Esophagus muscularis mucosa (tissue), 4 donors: ENCODE data around the gene CCDC9. TPM values are rescaled to one million over a fixed set of nuclear protein-coding genes. Genes with fewer than 3 reads are reported as not detected.

Experiments
- DNase-seq: peaks from one replicate; pipeline ENCODE4 v3.0.0-alpha.2; 2017; ENCODE audit errors: extremely low spot score
- H3K27ac ChIP-seq, 4 donors: fragments of 200-600 bp; sonication (generic); replicated peaks in 1 of 4; 1 replicate in 3 of 4; 2 replicates in 1 of 4; pipeline ENCODE4 v1.5.1; 2016 to 2019; ENCODE audit warnings: mild to moderate bottlenecking in 1 of 4
- H3K27me3 ChIP-seq, 4 donors: fragments of 200-600 bp; sonication (generic); one replicate each; pipeline versions ENCODE4 v1.5.1 to v1.6.0; 2016 to 2019
- H3K36me3 ChIP-seq, 4 donors: fragments of 200-600 bp; sonication (generic); one replicate each; pipeline ENCODE4 v1.5.1; 2016 to 2019
- H3K4me1 ChIP-seq, 4 donors: fragments of 200-600 bp; sonication (generic); one replicate each; pipeline ENCODE4 v1.5.1; 2016 to 2019
- H3K4me3 ChIP-seq, 4 donors: fragments of 200-600 bp; sonication (generic); 1 replicate in 2 of 4; 2 replicates in 2 of 4; pipeline ENCODE4 v1.5.1; 2016 to 2019; ENCODE audit warnings: mild to moderate bottlenecking in 4 of 4, moderate library complexity in 1 of 4
- H3K9me3 ChIP-seq, 4 donors: fragments of 200-600 bp; sonication (generic); 1 replicate in 3 of 4; 2 replicates in 1 of 4; pipeline ENCODE4 v1.5.1; 2016 to 2019
- EP300 ChIP-seq: sonication (generic); formaldehyde crosslinking; IDR thresholded peaks from one replicate; pipeline ENCODE4 v1.6.1; 2017; ENCODE audit warnings: antibody characterized with exemption
- POLR2A ChIP-seq: fragments of 450-650 bp; IDR thresholded peaks from one replicate; pipeline ENCODE4 v1.6.1; 2017; ENCODE audit warnings: antibody characterized with exemption, moderate library complexity, mild to moderate bottlenecking, low read depth
- POLR2AphosphoS5 ChIP-seq, 2 donors: sonication (generic); formaldehyde crosslinking; IDR thresholded peaks; one replicate each; pipeline ENCODE4 v1.6.1; 2017; ENCODE audit warnings: antibody characterized with exemption in 2 of 2
- WGBS: methylation state at CpG from one replicate; pipeline ENCODE4 v1.1.5; 2018; 5-methylcytosine and 5-hydroxymethylcytosine counted together
- intact Hi-C: fragments of 100-400 bp; cut with DNase I; formaldehyde crosslinking; loops from one replicate; pipeline ENCODE4 v1.15.1; 2023
- total RNA-seq, 4 donors: library from RNA; depleted of rRNA; stranded (reverse); fragments of >200 nt; gene quantifications; one replicate each; pipeline versions ENCODE4 v1.1.0 to v1.2.1, GENCODE V29; 2016
- TF ChIP-seq, protein P1 (sequence below), 3 experiments: fragments of 200-600 bp in 2 of 3; fragments of 450-650 bp in 1 of 3; sonication (generic) in 2 of 3; IDR thresholded peaks; one replicate each; pipeline ENCODE4 v1.5.1; 2017 to 2019; ENCODE audit warnings: antibody characterized with exemption in 3 of 3, mild to moderate bottlenecking in 2 of 3, moderate library complexity in 1 of 3

Gene CCDC9
- total RNA-seq, 4 donors from 2014 or later = 22.4 to 30.6 (median 25.5) TPM

DNA sequence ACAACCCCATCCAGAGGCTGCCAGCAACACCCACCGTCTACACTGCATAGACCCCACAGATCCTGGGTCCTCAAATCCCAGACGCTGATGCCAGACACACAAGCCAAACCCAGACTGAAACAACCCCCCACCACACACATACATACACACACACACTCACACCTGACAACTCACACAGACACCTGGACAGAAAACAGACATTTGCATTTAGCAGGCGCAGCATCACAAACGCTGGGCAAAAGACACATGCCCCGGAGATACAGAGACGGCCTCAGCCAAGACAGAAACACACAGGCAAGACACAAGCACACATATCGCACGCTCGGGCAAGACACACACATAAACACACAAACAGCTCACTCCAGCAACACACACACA is 26.7 kb upstream of the CCDC9 start:
- Histone ChIP-seq H3K4me3 (peak overlapping the region; percentile 67 to 99 (median 86)), H3K9me3 (no peaks in the 10 kb centered on the region), H3K27ac (peak overlapping the region; percentile 97 to 100 (median 98)), H3K4me1 (peaks cover 37 to 73% (median 70%) of the 10 kb centered on the region in 4 donors), H3K27me3 (peaks cover 0 to 3% (median 0%) of the 10 kb centered on the region in 4 donors), H3K36me3 (peaks cover 0 to 6% (median 0%) of the 10 kb centered on the region in 4 donors)
- 20% methylated on average over 1 of the region's 9 CpGs for WGBS
- intact Hi-C loops = no loop called here
- DNase-seq = no peak
- no peak for TF ChIP-seq EP300

DNA sequence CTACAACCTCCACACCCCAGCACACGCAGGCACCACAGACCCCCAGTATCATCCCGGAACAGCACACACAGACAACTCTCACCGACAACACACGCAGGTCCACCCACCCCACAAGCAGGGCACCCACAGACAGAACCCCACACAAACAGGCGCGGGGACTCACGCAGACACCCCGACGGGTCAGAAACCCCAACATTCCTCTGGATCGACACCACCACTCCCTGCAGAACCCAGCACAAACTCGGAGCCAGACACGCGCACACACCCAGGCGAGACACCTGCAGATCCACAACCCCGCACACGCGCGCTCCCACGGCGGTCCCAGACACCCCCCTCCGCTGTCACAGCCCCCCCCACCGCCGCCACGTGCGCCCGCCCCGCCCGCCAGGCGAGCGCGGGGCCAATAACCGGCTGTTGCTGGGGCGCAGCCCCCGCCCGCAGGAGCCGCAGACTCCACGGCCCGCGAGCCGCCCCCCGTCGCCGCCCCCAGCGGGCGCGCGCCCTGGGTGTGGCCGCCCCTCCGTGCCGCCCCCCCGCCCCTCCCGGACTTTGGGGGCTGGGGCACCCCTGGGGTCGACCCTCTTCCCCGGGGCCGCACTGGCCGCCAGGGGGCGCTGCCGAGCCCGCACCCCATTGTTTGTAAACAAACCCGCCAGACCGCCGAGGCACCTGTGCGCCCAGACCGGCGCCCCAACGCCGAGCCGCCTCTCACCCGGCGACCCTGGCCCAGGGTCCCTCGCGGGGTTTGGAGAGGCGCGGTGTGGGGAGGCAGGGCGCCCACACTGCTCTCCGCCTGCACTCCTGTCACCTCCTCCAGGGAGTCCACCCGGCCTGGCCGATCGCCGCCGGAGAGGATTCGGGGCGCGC is 26.0 kb upstream of the CCDC9 start:
- H3K36me3 ChIP-seq = peaks cover 0 to under 1% (median 0%) of the 10 kb centered on the region in 4 donors
- peak overlapping the region; percentile 67 to 99 (median 86) for H3K4me3 ChIP-seq
- 0% methylated on average over 11 of the region's 84 CpGs for WGBS
- H3K27me3 ChIP-seq = peaks cover 0 to 3% (median 0%) of the 10 kb centered on the region in 4 donors
- peaks cover 36 to 69% (median 66%) of the 10 kb centered on the region in 4 donors for H3K4me1 ChIP-seq
- DNase-seq = no peak
- H3K27ac ChIP-seq = peak overlapping the region; percentile 97 to 100 (median 98)
- no peaks in the 10 kb centered on the region for H3K9me3 ChIP-seq
- TF ChIP-seq POLR2A (no peak), POLR2AphosphoS5 (IDR thresholded peaks at IDR 0.05) (peak in 1 of 2 donors; percentile 13), EP300 (no peak)
- TF ChIP-seq, protein P1, sequence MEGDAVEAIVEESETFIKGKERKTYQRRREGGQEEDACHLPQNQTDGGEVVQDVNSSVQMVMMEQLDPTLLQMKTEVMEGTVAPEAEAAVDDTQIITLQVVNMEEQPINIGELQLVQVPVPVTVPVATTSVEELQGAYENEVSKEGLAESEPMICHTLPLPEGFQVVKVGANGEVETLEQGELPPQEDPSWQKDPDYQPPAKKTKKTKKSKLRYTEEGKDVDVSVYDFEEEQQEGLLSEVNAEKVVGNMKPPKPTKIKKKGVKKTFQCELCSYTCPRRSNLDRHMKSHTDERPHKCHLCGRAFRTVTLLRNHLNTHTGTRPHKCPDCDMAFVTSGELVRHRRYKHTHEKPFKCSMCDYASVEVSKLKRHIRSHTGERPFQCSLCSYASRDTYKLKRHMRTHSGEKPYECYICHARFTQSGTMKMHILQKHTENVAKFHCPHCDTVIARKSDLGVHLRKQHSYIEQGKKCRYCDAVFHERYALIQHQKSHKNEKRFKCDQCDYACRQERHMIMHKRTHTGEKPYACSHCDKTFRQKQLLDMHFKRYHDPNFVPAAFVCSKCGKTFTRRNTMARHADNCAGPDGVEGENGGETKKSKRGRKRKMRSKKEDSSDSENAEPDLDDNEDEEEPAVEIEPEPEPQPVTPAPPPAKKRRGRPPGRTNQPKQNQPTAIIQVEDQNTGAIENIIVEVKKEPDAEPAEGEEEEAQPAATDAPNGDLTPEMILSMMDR (IDR thresholded peaks at IDR 0.05) = peak; percentile 87 to 93 (median 91)
- intact Hi-C loops = no loop called here

- H3K4me1 ChIP-seq = peaks cover 31 to 63% (median 60%) of the 10 kb centered on the region in 4 donors
- no peaks in the 10 kb centered on the region for H3K9me3 ChIP-seq
- H3K27me3 ChIP-seq = peaks cover 0 to 3% (median 0%) of the 10 kb centered on the region in 4 donors
- intact Hi-C loops = no loop called here
- H3K4me3 ChIP-seq = peak within 1 kb of the TSS; percentile 67 to 99 (median 86)
- DNase-seq = no peak
- TF ChIP-seq POLR2AphosphoS5 (IDR thresholded peaks at IDR 0.05) (no peak), POLR2A (no peak), EP300 (no peak)
- TF ChIP-seq, protein P1 (IDR thresholded peaks at IDR 0.05) = no peak
- H3K36me3 ChIP-seq = no peaks in the 10 kb centered on the region
- peak within 1 kb of the TSS; percentile 97 to 100 (median 98) for H3K27ac ChIP-seq
- WGBS = no CpG with 5 or more reads among the region's 43 CpGs
Measured at GRCh38 chr19:47230921-47231214, 25.5 kb upstream of the CCDC9 start, which contains the start of gene BBC3. TSS of gene BBC3 (minus strand) at chr19:47231199. CDS start at chr19:47228431, 2,768 bp downstream.

- H3K27me3 ChIP-seq = no peaks in the 10 kb centered on the region
- peak overlapping the region; percentile 67 to 99 (median 86) for H3K4me3 ChIP-seq
- DNase-seq = peak; percentile 93
- no peaks in the 10 kb centered on the region for H3K36me3 ChIP-seq
- no peaks in the 10 kb centered on the region for H3K9me3 ChIP-seq
- peak overlapping the region; percentile 97 to 100 (median 98) for H3K27ac ChIP-seq
- TF ChIP-seq POLR2AphosphoS5 (IDR thresholded peaks at IDR 0.05) (peak; percentile 56 to 72), POLR2A (no peak)
- intact Hi-C loops = no loop called here
- peaks cover 31 to 59% (median 58%) of the 10 kb centered on the region in 4 donors for H3K4me1 ChIP-seq
- 30% methylated on average over 5 of the region's 51 CpGs for WGBS
Measured at GRCh38 chr19:47231215-47232054, 24.9 kb upstream of the CCDC9 start.

- Histone ChIP-seq H3K4me1 (peaks cover 21 to 48% (median 46%) of the 10 kb centered on the region in 4 donors), H3K27ac (peak overlapping the region; percentile 97 to 100 (median 98)), H3K4me3 (peak overlapping the region in 1 of 4 donors; percentile 10), H3K27me3 (no peaks in the 10 kb centered on the region), H3K36me3 (no peaks in the 10 kb centered on the region), H3K9me3 (no peaks in the 10 kb centered on the region)
- 50% methylated on average over 16 of the region's 16 CpGs for WGBS
- intact Hi-C loops = no loop called here
- no peak for DNase-seq
- TF ChIP-seq, protein P1 (IDR thresholded peaks at IDR 0.05) = no peak
- peak in 1 of 2 donors; percentile 15 for TF ChIP-seq POLR2AphosphoS5 (IDR thresholded peaks at IDR 0.05)
- TF ChIP-seq POLR2A = no peak
- no peak for TF ChIP-seq EP300
Measured at GRCh38 chr19:47232422-47233211, 23.7 kb upstream of the CCDC9 start.
